ENCODE results near the gene KRT15.

DNA sequence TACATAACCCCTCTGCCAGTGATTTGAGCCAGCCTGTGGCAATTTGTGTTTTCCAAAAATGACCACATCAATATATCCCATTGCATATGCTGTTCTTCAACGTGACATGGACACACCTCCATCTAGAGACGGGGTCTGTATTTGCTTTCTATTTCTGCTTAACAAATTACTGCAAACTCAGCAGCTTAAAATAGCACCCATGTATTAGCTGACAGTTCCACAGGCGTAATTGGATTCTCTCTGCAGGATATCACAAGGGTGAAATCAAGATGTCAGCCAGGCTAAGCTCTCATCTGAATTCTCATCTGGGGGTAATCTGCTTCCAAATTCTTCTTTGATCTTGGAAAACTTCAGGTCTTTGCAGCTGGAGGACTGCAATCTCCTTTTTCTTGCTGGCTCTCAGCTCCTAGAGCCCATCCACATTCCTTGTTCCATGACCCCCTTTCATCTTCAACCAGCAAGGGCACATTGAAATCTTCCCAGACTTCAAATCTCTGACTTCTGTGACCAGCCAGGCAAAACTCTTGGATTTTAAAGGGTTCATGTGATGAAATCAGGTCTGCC lies 45.0 kb upstream of the KRT15 start:
- TF ChIP-seq, protein P1, sequence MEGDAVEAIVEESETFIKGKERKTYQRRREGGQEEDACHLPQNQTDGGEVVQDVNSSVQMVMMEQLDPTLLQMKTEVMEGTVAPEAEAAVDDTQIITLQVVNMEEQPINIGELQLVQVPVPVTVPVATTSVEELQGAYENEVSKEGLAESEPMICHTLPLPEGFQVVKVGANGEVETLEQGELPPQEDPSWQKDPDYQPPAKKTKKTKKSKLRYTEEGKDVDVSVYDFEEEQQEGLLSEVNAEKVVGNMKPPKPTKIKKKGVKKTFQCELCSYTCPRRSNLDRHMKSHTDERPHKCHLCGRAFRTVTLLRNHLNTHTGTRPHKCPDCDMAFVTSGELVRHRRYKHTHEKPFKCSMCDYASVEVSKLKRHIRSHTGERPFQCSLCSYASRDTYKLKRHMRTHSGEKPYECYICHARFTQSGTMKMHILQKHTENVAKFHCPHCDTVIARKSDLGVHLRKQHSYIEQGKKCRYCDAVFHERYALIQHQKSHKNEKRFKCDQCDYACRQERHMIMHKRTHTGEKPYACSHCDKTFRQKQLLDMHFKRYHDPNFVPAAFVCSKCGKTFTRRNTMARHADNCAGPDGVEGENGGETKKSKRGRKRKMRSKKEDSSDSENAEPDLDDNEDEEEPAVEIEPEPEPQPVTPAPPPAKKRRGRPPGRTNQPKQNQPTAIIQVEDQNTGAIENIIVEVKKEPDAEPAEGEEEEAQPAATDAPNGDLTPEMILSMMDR (IDR thresholded peaks at IDR 0.05; ENCODE audit: low read length), result no peak
- no peak for TF ChIP-seq EZH2 (IDR thresholded peaks at IDR 0.05; ENCODE audit: borderline replicate concordance, low read length)

Measured in OCI-LY1 (cell line).